ENCODE measurements around the gene MIPOL1.
"Not testable (repeated sequence)": the region's sequence is repeated elsewhere in the genome, so short reads cannot be mapped to it uniquely, and the experiment has no call there.

MIPOL1 gene

GRCh38 chr14:37443461-37443860 lies 245.7 kb downstream of the MIPOL1 start:
- no peak overlapping the region for H3K4me3 ChIP-seq (ENCODE audit: low read depth, low read length)

- no peak overlapping the region for H3K4me3 ChIP-seq (ENCODE audit: low read depth, low read length)
Observed at GRCh38 chr14:37447883-37448391, 250.2 kb downstream of the MIPOL1 start.

- H3K4me3 ChIP-seq (ENCODE audit: low read depth, low read length), result no peak overlapping the region
Observed at GRCh38 chr14:37452323-37452722, 254.6 kb downstream of the MIPOL1 start.

GRCh38 chr14:37453985-37454384 lies 256.2 kb downstream of the MIPOL1 start:
- H3K4me3 ChIP-seq (ENCODE audit: low read depth, low read length), result no peak overlapping the region

GRCh38 chr14:37457334-37457733 lies 259.6 kb downstream of the MIPOL1 start:
- H3K4me3 ChIP-seq (ENCODE audit: low read depth, low read length), result no peak overlapping the region

GRCh38 chr14:37462426-37462825 lies 264.7 kb downstream of the MIPOL1 start:
- not testable (repeated sequence) for H3K4me3 ChIP-seq (ENCODE audit: low read depth, low read length)

- no peak overlapping the region for H3K4me3 ChIP-seq (ENCODE audit: low read depth, low read length)
Observed at GRCh38 chr14:37464192-37464858, 266.6 kb downstream of the MIPOL1 start.

GRCh38 chr14:37466003-37466622 lies 268.4 kb downstream of the MIPOL1 start:
- no peak overlapping the region for H3K4me3 ChIP-seq (ENCODE audit: low read depth, low read length)

- H3K4me3 ChIP-seq (ENCODE audit: low read depth, low read length), result no peak overlapping the region
Observed at GRCh38 chr14:37466623-37467088, 268.9 kb downstream of the MIPOL1 start.

GRCh38 chr14:37469650-37470049 lies 271.9 kb downstream of the MIPOL1 start:
- H3K4me3 ChIP-seq (ENCODE audit: low read depth, low read length), result no peak overlapping the region

GRCh38 chr14:37470251-37470650 lies 272.5 kb downstream of the MIPOL1 start:
- no peak overlapping the region for H3K4me3 ChIP-seq (ENCODE audit: low read depth, low read length)

GRCh38 chr14:37472906-37473305 lies 275.2 kb downstream of the MIPOL1 start:
- H3K4me3 ChIP-seq (ENCODE audit: low read depth, low read length), result no peak overlapping the region

GRCh38 chr14:37474191-37474590 lies 276.5 kb downstream of the MIPOL1 start:
- no peak overlapping the region for H3K4me3 ChIP-seq (ENCODE audit: low read depth, low read length)

- H3K4me3 ChIP-seq (ENCODE audit: low read depth, low read length), result no peak overlapping the region
Observed at GRCh38 chr14:37480446-37481290, 282.9 kb downstream of the MIPOL1 start.

GRCh38 chr14:37482428-37482827 lies 284.7 kb downstream of the MIPOL1 start:
- H3K4me3 ChIP-seq (ENCODE audit: low read depth, low read length), result no peak overlapping the region

GRCh38 chr14:37483672-37484071 lies 285.9 kb downstream of the MIPOL1 start:
- no peak overlapping the region for H3K4me3 ChIP-seq (ENCODE audit: low read depth, low read length)

- H3K4me3 ChIP-seq (ENCODE audit: low read depth, low read length), result no peak overlapping the region
Observed at GRCh38 chr14:37490607-37491006, 292.9 kb downstream of the MIPOL1 start.

GRCh38 chr14:37491076-37491475 lies 293.3 kb downstream of the MIPOL1 start:
- H3K4me3 ChIP-seq (ENCODE audit: low read depth, low read length), result no peak overlapping the region

GRCh38 chr14:37493606-37494005 lies 295.9 kb downstream of the MIPOL1 start:
- no peak overlapping the region for H3K4me3 ChIP-seq (ENCODE audit: low read depth, low read length)

GRCh38 chr14:37497422-37497821 lies 299.7 kb downstream of the MIPOL1 start:
- no peak overlapping the region for H3K4me3 ChIP-seq (ENCODE audit: low read depth, low read length)

- H3K4me3 ChIP-seq (ENCODE audit: low read depth, low read length), result no peak overlapping the region
Observed at GRCh38 chr14:37501877-37502276, 304.1 kb downstream of the MIPOL1 start.

- no peak overlapping the region for H3K4me3 ChIP-seq (ENCODE audit: low read depth, low read length)
Observed at GRCh38 chr14:37508503-37508902, 310.8 kb downstream of the MIPOL1 start.
